Measurements from ENCODE around the gene NR5A1.

GRCh38 chr9:124472770-124473169 lies 34.4 kb downstream of the NR5A1 start:
- TF ChIP-seq CTCF (conservative IDR thresholded peaks at IDR 0.05) (no peak), ZFX (IDR thresholded peaks at IDR 0.05) (no peak)
